Nephron progenitor cell (in vitro differentiated cells): ENCODE data around the gene RHOH.
"Not testable (repeated sequence)": the region's sequence is repeated elsewhere in the genome, so short reads cannot be mapped to it uniquely, and the experiment has no call there.

Experiments used
- DNase-seq: peaks from one replicate; pipeline ENCODE4 v3.0.0; 2021
- H3K27ac Mint-ChIP-seq: 2 replicates; pipeline ENCODE4 v1.8.0; 2021; ENCODE audit warnings: mild to moderate bottlenecking, moderate library complexity, mixed read lengths
- H3K27me3 Mint-ChIP-seq: 2 replicates; pipeline ENCODE4 v1.8.0; 2021; ENCODE audit warnings: mild to moderate bottlenecking, low read depth, mixed read lengths; ENCODE audit not compliant: poor library complexity
- H3K36me3 Mint-ChIP-seq: 2 replicates; pipeline ENCODE4 v1.8.0; 2021; ENCODE audit warnings: low read depth, mixed read lengths
- H3K4me1 Mint-ChIP-seq: 2 replicates; pipeline ENCODE4 v1.8.0; 2021; ENCODE audit warnings: mixed read lengths
- H3K4me3 Mint-ChIP-seq: 2 replicates; pipeline ENCODE4 v1.8.0; 2021; ENCODE audit warnings: mild to moderate bottlenecking, moderate library complexity, mixed read lengths
- H3K9me3 Mint-ChIP-seq: 2 replicates; pipeline ENCODE4 v1.8.0; 2021; ENCODE audit warnings: mild to moderate bottlenecking, moderate library complexity, mixed read lengths
- TF ChIP-seq, protein P1 (sequence below): fragments of 200-600 bp; sonication (generic); IDR thresholded peaks from 2 replicates; pipeline ENCODE4 v1.5.0; 2021; ENCODE audit warnings: antibody characterized with exemption

The RHOH gene

DNA sequence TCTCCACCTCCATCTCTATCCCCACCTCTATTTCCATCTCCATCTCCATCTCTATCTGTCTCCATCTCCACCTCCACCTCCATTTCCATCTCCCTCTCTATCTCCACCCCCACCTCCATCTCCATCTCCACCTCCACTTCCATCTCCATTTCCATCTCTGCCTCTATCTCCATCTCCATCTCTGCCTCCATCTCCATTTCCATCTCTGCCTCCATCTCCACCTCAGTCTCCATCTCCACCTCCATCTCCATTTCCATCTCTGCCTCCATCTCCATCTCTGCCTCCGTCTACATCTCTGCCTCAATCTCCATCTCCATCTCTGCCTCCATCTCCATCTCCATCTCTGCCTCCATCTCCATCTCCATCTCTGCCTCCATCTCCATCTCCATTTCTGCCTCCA, 97.5 kb downstream of the RHOH start:
- Mint-ChIP-seq H3K27me3 (peaks cover 8% of the 10 kb centered on the region), H3K9me3 (peaks cover 5% of the 10 kb centered on the region), H3K4me3 (no peak overlapping the region), H3K27ac (no peak overlapping the region), H3K36me3 (no peaks in the 10 kb centered on the region), H3K4me1 (no peaks in the 10 kb centered on the region)
- TF ChIP-seq, protein P1, sequence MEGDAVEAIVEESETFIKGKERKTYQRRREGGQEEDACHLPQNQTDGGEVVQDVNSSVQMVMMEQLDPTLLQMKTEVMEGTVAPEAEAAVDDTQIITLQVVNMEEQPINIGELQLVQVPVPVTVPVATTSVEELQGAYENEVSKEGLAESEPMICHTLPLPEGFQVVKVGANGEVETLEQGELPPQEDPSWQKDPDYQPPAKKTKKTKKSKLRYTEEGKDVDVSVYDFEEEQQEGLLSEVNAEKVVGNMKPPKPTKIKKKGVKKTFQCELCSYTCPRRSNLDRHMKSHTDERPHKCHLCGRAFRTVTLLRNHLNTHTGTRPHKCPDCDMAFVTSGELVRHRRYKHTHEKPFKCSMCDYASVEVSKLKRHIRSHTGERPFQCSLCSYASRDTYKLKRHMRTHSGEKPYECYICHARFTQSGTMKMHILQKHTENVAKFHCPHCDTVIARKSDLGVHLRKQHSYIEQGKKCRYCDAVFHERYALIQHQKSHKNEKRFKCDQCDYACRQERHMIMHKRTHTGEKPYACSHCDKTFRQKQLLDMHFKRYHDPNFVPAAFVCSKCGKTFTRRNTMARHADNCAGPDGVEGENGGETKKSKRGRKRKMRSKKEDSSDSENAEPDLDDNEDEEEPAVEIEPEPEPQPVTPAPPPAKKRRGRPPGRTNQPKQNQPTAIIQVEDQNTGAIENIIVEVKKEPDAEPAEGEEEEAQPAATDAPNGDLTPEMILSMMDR, result no peak
- DNase-seq, result no peak

GRCh38 chr4:40295030-40295429, 98.2 kb downstream of the RHOH start:
- H3K4me3 Mint-ChIP-seq, DNase-seq, H3K9me3 Mint-ChIP-seq, H3K36me3 Mint-ChIP-seq, H3K27me3 Mint-ChIP-seq, H3K4me1 Mint-ChIP-seq, H3K27ac Mint-ChIP-seq: not testable (repeated sequence)

DNA sequence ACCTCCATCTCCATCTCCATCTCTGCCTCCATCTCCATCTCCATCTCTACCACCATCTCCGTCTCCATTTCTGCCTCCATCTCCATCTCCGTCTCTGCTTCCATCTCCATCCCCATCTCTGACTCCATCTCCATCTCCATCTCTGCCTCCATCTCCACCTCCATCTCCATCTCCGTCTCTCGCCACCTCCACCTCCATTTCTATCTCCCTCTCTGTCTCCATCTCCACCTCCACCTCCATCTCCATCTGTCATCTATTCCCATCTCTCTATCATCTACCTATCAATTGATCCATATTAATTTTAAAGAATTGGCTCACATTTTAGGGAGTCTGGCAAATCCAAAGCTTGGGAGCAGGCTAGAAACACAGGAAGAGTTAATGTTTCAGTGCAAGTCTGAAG, 98.7 kb downstream of the RHOH start:
- Mint-ChIP-seq H3K36me3 (no peaks in the 10 kb centered on the region), H3K4me3 (no peak overlapping the region), H3K4me1 (no peaks in the 10 kb centered on the region), H3K27ac (no peak overlapping the region), H3K27me3 (peaks cover 4% of the 10 kb centered on the region), H3K9me3 (peaks cover 5% of the 10 kb centered on the region)
- no peak for DNase-seq
- TF ChIP-seq, protein P1, result no peak
